DMS153 treated with DMSO at 0.1 percent for 48 hours (cell line): ENCODE results near the gene CGNL1.

Experiments used
- DNase-seq: peaks from one replicate; lab custom pipeline; 2025; ENCODE audit not compliant: unreplicated experiment; lab: John Stamatoyannopoulos, UW

The CGNL1 gene

DNA sequence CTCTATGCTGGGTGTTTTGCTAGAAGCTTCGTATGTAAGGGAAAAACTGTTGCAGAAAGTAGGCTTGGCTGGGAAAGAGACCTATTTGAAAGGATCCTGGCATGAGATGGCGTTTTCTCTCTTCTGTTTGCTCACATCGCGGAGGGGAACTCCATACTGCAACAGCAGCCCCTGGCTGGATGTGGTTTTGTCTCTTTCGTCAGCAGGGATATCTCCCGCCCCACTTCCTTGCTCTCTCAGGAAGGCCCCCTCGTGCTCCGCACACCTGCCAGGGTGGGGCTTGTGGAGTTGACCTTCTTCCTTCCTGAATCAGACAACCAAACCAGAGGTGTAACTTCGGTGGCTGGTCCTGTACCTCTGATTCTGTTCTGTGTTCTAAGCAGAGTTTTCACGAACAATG is 189.0 kb downstream of the CGNL1 start:
- peak; percentile 3 for DNase-seq

DNA sequence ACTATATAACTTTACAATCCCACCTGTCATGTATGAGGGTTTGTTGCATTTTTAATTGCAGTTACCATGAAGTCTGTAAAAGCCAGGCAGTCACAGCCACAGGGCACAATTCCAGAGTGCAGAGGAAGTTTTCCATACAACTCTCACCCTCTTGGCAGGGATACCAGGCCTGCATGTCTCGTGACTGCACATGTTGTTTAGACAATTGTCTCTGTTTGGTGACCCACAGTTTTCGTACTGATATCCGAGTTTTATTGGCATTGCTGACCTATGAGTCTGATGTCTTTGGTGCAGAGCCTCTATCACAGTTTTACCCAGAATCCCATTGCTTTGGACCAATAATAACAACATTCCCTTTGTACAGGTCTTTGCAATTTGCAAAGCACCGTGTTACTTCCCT is 190.5 kb downstream of the CGNL1 start:
- no peak for DNase-seq

DNA sequence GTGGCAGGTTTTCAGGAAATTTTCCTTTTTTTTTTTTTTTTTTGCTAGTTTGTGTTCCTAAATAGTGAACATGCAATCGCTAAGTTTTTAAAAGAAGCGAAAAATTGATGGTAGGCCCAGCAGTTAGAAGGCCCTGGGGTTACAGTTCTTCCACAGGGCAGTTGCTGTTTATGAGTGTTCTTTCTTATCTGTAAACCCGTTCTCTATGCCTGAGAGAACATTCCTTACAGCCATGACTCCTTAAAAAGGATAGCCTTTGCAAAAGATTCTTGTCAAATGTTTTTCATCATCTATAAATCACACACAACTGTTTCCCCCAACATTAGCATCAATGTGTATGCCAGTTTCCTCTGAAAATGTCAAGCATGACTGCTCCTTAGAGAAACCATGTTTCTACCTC is 191.6 kb downstream of the CGNL1 start:
- no peak for DNase-seq

- DNase-seq: no peak
These were observed 192.0 kb downstream of the CGNL1 start for GRCh38 chr15:57568299-57568698.

DNA sequence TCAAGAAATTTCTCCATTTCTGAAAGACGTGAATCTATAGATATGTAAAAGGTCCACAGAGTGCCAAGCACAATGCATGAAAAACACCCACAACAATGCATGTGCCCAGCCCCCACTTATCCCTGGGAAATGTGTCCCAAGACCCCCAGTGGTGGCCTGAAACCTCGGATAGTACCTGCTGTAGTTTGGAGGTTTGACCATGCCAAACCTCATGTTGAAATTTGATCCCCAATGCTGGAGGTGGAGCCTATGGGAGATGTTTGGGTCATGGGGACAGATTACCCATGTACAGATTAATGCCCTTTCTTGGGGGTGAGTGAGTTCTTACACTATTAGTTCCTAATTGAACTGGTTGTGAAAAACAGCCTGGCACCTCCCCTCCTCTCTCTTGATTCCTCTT is 194.0 kb downstream of the CGNL1 start:
- no peak for DNase-seq

DNA sequence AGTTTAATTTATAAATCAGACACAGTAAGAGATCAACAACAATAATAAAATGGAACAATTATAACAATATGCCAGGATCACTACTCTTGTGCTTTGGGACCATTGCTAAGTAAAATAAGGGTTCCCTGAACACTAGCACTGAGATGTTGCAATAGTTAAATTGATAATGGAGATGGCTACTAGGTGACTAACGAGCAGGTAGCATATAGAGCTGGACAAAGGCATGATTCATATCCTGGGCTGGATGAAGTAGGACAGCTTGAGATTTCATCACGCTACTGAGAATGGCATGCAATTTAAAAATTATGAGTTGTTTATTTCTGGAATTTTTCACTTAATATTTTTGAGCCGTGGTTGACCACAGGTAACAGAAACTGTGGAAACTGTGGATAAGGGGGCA is 194.7 kb downstream of the CGNL1 start:
- no peak for DNase-seq

DNA sequence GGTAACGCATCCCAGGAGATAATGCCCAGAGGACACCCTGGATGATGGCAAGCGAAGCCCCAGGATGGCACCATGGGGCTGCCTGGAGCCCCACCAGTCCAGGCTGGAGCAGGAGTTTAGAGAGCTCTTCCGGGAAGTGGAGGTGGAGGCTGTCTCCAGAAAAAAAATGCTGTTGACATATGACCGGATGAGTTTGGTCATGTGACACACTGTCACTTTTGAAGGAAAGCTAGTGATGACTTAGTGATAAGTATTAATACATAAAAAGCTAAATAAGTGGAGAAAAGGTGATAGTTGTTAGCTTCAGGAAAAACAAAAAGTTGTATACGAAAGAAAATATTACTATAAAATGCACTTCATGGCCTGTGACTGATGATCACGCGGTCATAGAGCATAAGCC is 195.4 kb downstream of the CGNL1 start:
- no peak for DNase-seq

DNA sequence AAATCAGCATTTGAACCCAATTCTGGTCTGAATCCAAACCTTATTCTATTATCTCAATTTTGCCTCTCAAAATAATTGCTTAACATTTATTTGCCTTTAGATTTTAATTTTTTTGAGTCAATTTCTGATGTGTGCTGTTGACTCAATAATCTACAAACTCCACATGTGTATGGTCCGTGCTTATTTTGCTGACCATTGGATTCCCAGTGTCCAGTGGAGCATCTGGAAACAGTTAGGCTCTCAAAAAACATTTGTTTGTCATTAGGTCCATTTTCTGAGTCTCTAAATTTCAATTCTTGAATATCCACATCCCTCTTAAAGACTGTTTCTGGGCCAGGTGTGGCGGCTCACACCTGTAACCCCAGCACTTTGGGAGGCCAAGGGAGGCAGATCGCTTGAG is 196.2 kb downstream of the CGNL1 start:
- no peak for DNase-seq

- DNase-seq: no peak
These were observed 196.8 kb downstream of the CGNL1 start for GRCh38 chr15:57573151-57573550.

- no peak for DNase-seq
These were observed 199.1 kb downstream of the CGNL1 start for GRCh38 chr15:57575363-57575762.

GRCh38 chr15:57578288-57578900 is 202.1 kb downstream of the CGNL1 start:
- DNase-seq: no peak

GRCh38 chr15:57580428-57580827 is 204.1 kb downstream of the CGNL1 start:
- DNase-seq: no peak

GRCh38 chr15:57580866-57581265 is 204.6 kb downstream of the CGNL1 start:
- no peak for DNase-seq

DNA sequence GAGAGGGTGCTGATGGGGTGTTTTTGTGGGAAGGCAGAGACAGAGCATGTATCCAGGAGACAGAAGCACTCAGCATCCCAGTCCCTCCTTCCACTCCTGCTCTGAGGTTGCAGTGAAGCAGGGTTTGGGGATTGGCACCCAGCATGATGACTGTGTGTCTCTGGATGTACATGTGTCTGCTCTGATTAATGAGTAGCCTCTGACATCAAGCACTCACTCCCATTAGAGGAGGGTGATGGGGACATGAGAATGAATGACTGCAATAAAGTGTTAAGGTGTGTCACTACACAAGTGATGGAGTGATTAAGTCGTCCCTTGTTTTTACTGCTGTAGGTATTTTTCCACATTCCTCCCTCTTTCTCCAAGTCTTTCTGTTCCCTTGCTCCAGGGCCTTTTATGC is 205.8 kb downstream of the CGNL1 start:
- DNase-seq: no peak

DNA sequence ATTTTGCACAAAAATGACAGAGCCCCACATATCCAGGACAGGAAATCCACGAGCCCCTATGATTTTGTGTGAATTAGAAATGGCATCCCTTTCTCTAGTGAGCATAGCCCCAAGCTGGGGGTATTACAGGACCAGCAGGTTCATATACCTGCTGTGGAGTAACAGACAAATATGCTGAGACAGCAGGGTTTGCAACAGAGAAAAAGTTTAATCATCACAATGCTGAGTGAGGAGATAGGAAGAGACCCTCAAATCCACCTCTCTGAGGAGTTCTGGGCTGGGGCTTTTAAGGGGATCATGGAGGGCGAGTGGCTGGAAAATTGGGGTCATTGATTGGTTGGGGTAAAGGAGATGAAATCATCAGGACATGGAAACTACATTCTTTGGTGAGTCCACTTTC is 207.0 kb downstream of the CGNL1 start:
- DNase-seq: no peak

GRCh38 chr15:57583720-57584119 is 207.4 kb downstream of the CGNL1 start:
- DNase-seq: no peak

DNA sequence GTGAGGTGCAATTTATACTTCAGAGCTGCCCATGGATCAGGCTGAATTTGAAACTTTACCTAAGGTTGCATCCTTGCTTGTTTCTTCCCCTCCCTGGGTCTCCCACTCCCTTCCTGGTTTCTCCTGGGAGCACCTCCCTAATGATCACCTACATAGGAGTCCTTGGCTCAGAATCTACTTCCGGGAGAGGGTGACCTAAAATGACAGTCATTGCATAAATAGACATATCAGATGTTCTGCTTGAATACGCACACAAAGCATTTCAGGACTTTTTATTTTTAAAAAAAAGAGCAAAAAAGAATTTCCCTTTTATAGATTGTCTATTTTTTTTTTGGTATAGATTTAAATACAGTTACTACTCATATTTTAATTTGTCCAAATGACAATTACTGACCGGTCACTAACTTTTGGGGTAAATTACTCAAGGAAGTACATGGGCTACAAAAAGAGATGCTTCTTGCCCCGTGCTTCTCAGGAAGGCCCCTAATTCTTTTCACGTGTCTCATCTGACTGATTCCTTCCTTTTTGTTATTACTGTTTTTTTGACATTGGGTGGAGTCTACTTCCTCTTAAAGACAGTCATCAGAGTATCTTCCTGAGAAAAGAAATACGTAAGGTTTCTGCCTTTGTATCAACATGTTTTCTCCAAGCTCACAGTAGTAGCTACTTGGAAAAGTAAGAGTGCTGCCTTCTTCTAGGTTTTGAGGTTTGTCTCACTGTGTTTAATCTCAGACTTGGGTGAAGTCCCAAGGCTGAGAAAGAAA is 210.5 kb downstream of the CGNL1 start:
- no peak for DNase-seq

DNA sequence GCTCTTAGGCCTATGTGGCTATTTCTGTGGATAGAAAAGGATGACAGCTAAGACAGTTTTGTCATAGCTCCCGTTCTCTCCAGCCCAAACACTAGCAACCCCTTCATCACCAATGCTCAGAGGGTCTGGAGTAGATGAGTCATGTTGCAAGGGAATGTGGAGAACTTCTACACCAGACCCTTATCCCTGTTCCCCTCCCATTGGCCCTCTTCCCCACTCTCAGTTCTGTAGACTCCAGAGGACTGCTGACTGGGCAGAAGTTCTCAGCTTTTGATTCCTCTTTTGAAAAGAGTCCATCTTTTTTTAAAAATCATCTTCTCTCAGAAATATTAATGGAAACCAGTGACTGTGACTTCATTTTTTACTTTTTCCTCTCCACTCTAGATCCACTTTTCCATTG is 213.0 kb downstream of the CGNL1 start:
- DNase-seq: no peak

GRCh38 chr15:57589754-57590153 is 213.4 kb downstream of the CGNL1 start:
- DNase-seq: no peak

GRCh38 chr15:57591237-57591821 is 215.0 kb downstream of the CGNL1 start:
- no peak for DNase-seq

GRCh38 chr15:57591822-57592367 is 215.6 kb downstream of the CGNL1 start, which contains the start of gene MYZAP:
MYZAP (plus strand) TSS chr15:57591904; CDS start chr15:57592035, 131 bp downstream.
- DNase-seq: no peak

DNA sequence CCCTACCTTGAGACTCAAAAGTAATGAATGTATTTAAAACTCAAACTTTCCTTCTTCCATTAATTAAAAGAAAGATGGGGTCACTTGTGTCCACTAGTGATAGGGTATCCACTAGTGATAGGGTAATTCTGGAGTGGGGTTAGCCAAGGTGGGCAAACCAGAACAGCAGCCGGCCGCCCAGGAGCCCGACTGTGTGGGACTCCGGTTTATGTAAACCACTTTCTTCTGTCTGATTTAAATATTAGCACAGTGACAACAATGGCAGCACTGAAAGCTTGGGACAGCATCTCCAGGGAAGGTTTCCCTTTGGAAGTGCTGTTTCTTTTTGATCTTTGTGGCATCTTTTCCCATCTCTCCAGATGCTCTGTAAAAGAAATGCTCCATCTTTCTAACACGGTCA is 216.1 kb downstream of the CGNL1 start:
- DNase-seq: no peak
